NCI-H2081 treated with DMSO at 0.1 percent for 48 hours (cell line): ENCODE data around the gene CAPNS1.
"Not testable (repeated sequence)": the region's sequence is repeated elsewhere in the genome, so short reads cannot be mapped to it uniquely, and the experiment has no call there.

ENCODE experiments used
- DNase-seq: peaks from one replicate; lab custom pipeline; 2025; lab: John Stamatoyannopoulos, UW

Gene CAPNS1

GRCh38 chr19:36151144-36152018 is 11.5 kb downstream of the CAPNS1 start:
- no peak for DNase-seq

GRCh38 chr19:36152019-36152351 is 12.1 kb downstream of the CAPNS1 start:
- DNase-seq, result no peak

- DNase-seq, result no peak
Observed at GRCh38 chr19:36152352-36153091, 12.7 kb downstream of the CAPNS1 start, which contains the start of gene COX7A1. COX7A1 (minus strand) TSS chr19:36152447; CDS start chr19:36152407, 40 bp downstream.

GRCh38 chr19:36153126-36153525 is 13.3 kb downstream of the CAPNS1 start:
- DNase-seq, result no peak

- no peak for DNase-seq
Observed at GRCh38 chr19:36160821-36161596, 21.1 kb downstream of the CAPNS1 start.

GRCh38 chr19:36163813-36164212 is 23.9 kb downstream of the CAPNS1 start:
- no peak for DNase-seq

GRCh38 chr19:36169084-36169760 is 29.4 kb downstream of the CAPNS1 start:
- DNase-seq, result peak; percentile 19

- no peak for DNase-seq
Observed at GRCh38 chr19:36172852-36173251, 33.0 kb downstream of the CAPNS1 start.

GRCh38 chr19:36173846-36174245 is 34.0 kb downstream of the CAPNS1 start:
- not testable (repeated sequence) for DNase-seq

- not testable (repeated sequence) for DNase-seq
Observed at GRCh38 chr19:36179077-36179476, 39.2 kb downstream of the CAPNS1 start.

- DNase-seq, result no peak
Observed at GRCh38 chr19:36182612-36183244, 42.9 kb downstream of the CAPNS1 start.

GRCh38 chr19:36183245-36183628 is 43.4 kb downstream of the CAPNS1 start:
- DNase-seq, result no peak

- not testable (repeated sequence) for DNase-seq
Observed at GRCh38 chr19:36186722-36187121, 46.9 kb downstream of the CAPNS1 start.

- no peak for DNase-seq
Observed at GRCh38 chr19:36196249-36196648, 56.4 kb downstream of the CAPNS1 start.

- no peak for DNase-seq
Observed at GRCh38 chr19:36198119-36198518, 58.3 kb downstream of the CAPNS1 start.
